ENCODE measurements around the gene YIF1A. TPM values are rescaled to one million over a fixed set of nuclear protein-coding genes. Genes with fewer than 3 reads are reported as not detected.
"Not testable (repeated sequence)": the region's sequence is repeated elsewhere in the genome, so short reads cannot be mapped to it uniquely, and the experiment has no call there.

YIF1A gene
- total RNA-seq, 1 experiment from 2014 or later: 245 TPM

- Histone ChIP-seq H3K27me3 (replicated peaks) (no peaks in the 10 kb centered on the region), H3K4me1 (replicated peaks) (peaks cover 16% of the 10 kb centered on the region), H3K27ac (no peak overlapping the region), H3K36me3 (peaks cover 88% of the 10 kb centered on the region), H3K4me3 (no peak overlapping the region), H3K9me3 (replicated peaks) (0 out of 2 replicates have a peak, but pooled peaks cover 5% of the 10 kb centered on the region)
- DNase-seq (ENCODE audit: low read depth in 1 of 2, low spot score in 2 of 2): peak in 1 of 2 experiments; percentile 55
Observed at GRCh38 chr11:66261578-66261977, 27.4 kb downstream of the YIF1A start.

GRCh38 chr11:66259956-66260355 is 29.0 kb downstream of the YIF1A start:
- H3K9me3 ChIP-seq (replicated peaks): 0 out of 2 replicates have a peak, but pooled peaks cover 5% of the 10 kb centered on the region
- no peaks in the 10 kb centered on the region for H3K27me3 ChIP-seq (replicated peaks)
- H3K4me3 ChIP-seq: no peak overlapping the region
- H3K27ac ChIP-seq: no peak overlapping the region
- peaks cover 73% of the 10 kb centered on the region for H3K36me3 ChIP-seq
- peaks cover 16% of the 10 kb centered on the region for H3K4me1 ChIP-seq (replicated peaks)
- DNase-seq (ENCODE audit: low read depth in 1 of 2, low spot score in 2 of 2): no peak

GRCh38 chr11:66259225-66259624 is 29.7 kb downstream of the YIF1A start:
- Histone ChIP-seq H3K27ac (no peak overlapping the region), H3K4me1 (replicated peaks) (peaks cover 16% of the 10 kb centered on the region), H3K9me3 (replicated peaks) (0 out of 2 replicates have a peak, but pooled peaks cover 5% of the 10 kb centered on the region), H3K36me3 (peaks cover 66% of the 10 kb centered on the region), H3K27me3 (replicated peaks) (no peaks in the 10 kb centered on the region), H3K4me3 (no peak overlapping the region)
- no peak for DNase-seq (ENCODE audit: low read depth in 1 of 2, low spot score in 2 of 2)

- Histone ChIP-seq H3K27ac (no peak overlapping the region), H3K36me3 (peaks cover 58% of the 10 kb centered on the region), H3K4me3 (peak overlapping the region; percentile 95), H3K4me1 (replicated peaks) (peaks cover 16% of the 10 kb centered on the region), H3K9me3 (replicated peaks) (0 out of 2 replicates have a peak, but pooled peaks cover 5% of the 10 kb centered on the region), H3K27me3 (replicated peaks) (no peaks in the 10 kb centered on the region)
- no peak for DNase-seq (ENCODE audit: low read depth in 1 of 2, low spot score in 2 of 2)
Observed at GRCh38 chr11:66258473-66258893, 30.5 kb downstream of the YIF1A start.

GRCh38 chr11:66253081-66253480 is 35.9 kb downstream of the YIF1A start:
- H3K27me3 ChIP-seq (replicated peaks); H3K27ac ChIP-seq; H3K4me3 ChIP-seq; DNase-seq (ENCODE audit: low read depth in 1 of 2, low spot score in 2 of 2); H3K9me3 ChIP-seq (replicated peaks); H3K4me1 ChIP-seq (replicated peaks): not testable (repeated sequence)
- peaks cover 31% of the 10 kb centered on the region for H3K36me3 ChIP-seq

- no peak for DNase-seq (ENCODE audit: low read depth in 1 of 2, low spot score in 2 of 2)
- H3K27me3 ChIP-seq (replicated peaks): no peaks in the 10 kb centered on the region
- peaks cover 29% of the 10 kb centered on the region for H3K36me3 ChIP-seq
- no peak overlapping the region for H3K4me3 ChIP-seq
- H3K4me1 ChIP-seq (replicated peaks): peaks cover 3% of the 10 kb centered on the region
- H3K9me3 ChIP-seq (replicated peaks): no peaks in the 10 kb centered on the region
- H3K27ac ChIP-seq: no peak overlapping the region
Observed at GRCh38 chr11:66251809-66252208, 37.1 kb downstream of the YIF1A start.

GRCh38 chr11:66248903-66249302 is 40.0 kb downstream of the YIF1A start:
- H3K9me3 ChIP-seq (replicated peaks): no peaks in the 10 kb centered on the region
- no peaks in the 10 kb centered on the region for H3K4me1 ChIP-seq (replicated peaks)
- no peak for DNase-seq (ENCODE audit: low read depth in 1 of 2, low spot score in 2 of 2)
- peaks cover 45% of the 10 kb centered on the region for H3K36me3 ChIP-seq
- no peaks in the 10 kb centered on the region for H3K27me3 ChIP-seq (replicated peaks)
- H3K4me3 ChIP-seq: no peak overlapping the region
- no peak overlapping the region for H3K27ac ChIP-seq

- Histone ChIP-seq H3K27ac (no peak overlapping the region), H3K4me3 (no peak overlapping the region), H3K27me3 (replicated peaks) (no peaks in the 10 kb centered on the region), H3K36me3 (peaks cover 54% of the 10 kb centered on the region), H3K4me1 (replicated peaks) (no peaks in the 10 kb centered on the region), H3K9me3 (replicated peaks) (no peaks in the 10 kb centered on the region)
- no peak for DNase-seq (ENCODE audit: low read depth in 1 of 2, low spot score in 2 of 2)
Observed at GRCh38 chr11:66247801-66248200, 41.1 kb downstream of the YIF1A start.

- H3K27ac ChIP-seq: no peak overlapping the region
- no peak overlapping the region for H3K4me3 ChIP-seq
- H3K27me3 ChIP-seq (replicated peaks): no peaks in the 10 kb centered on the region
- peaks cover 60% of the 10 kb centered on the region for H3K36me3 ChIP-seq
- no peak for DNase-seq (ENCODE audit: low read depth in 1 of 2, low spot score in 2 of 2)
- H3K4me1 ChIP-seq (replicated peaks): no peaks in the 10 kb centered on the region
- no peaks in the 10 kb centered on the region for H3K9me3 ChIP-seq (replicated peaks)
Observed at GRCh38 chr11:66247295-66247694, 41.6 kb downstream of the YIF1A start.

- H3K4me3 ChIP-seq: no peak overlapping the region
- H3K9me3 ChIP-seq (replicated peaks): peaks cover 2% of the 10 kb centered on the region; the same call in 1 of the 2 replicates
- H3K4me1 ChIP-seq (replicated peaks): no peaks in the 10 kb centered on the region
- H3K27ac ChIP-seq: no peak overlapping the region
- no peak for DNase-seq (ENCODE audit: low read depth in 1 of 2, low spot score in 2 of 2)
- no peaks in the 10 kb centered on the region for H3K27me3 ChIP-seq (replicated peaks)
- H3K36me3 ChIP-seq: peaks cover 76% of the 10 kb centered on the region
Observed at GRCh38 chr11:66243782-66244535, 45.0 kb downstream of the YIF1A start.

GRCh38 chr11:66242095-66242765 is 46.7 kb downstream of the YIF1A start:
- Histone ChIP-seq H3K27ac (no peak overlapping the region), H3K9me3 (replicated peaks) (peaks cover 2% of the 10 kb centered on the region; the same call in 1 of the 2 replicates), H3K4me3 (no peak overlapping the region), H3K4me1 (replicated peaks) (no peaks in the 10 kb centered on the region), H3K36me3 (peaks cover 81% of the 10 kb centered on the region), H3K27me3 (replicated peaks) (no peaks in the 10 kb centered on the region)
- DNase-seq (ENCODE audit: low read depth in 1 of 2, low spot score in 2 of 2): no peak

GRCh38 chr11:66240781-66241136 is 48.2 kb downstream of the YIF1A start:
- Histone ChIP-seq H3K9me3 (replicated peaks) (peaks cover 2% of the 10 kb centered on the region; the same call in 1 of the 2 replicates), H3K27ac (no peak overlapping the region), H3K4me1 (replicated peaks) (no peaks in the 10 kb centered on the region), H3K36me3 (peaks cover 88% of the 10 kb centered on the region), H3K4me3 (no peak overlapping the region), H3K27me3 (replicated peaks) (no peaks in the 10 kb centered on the region)
- no peak for DNase-seq (ENCODE audit: low read depth in 1 of 2, low spot score in 2 of 2)

GRCh38 chr11:66239998-66240780 is 48.8 kb downstream of the YIF1A start:
- Histone ChIP-seq H3K4me3 (no peak overlapping the region), H3K9me3 (replicated peaks) (peaks cover 2% of the 10 kb centered on the region; the same call in 1 of the 2 replicates), H3K27me3 (replicated peaks) (no peaks in the 10 kb centered on the region), H3K4me1 (replicated peaks) (no peaks in the 10 kb centered on the region), H3K27ac (no peak overlapping the region), H3K36me3 (peaks cover 92% of the 10 kb centered on the region)
- no peak for DNase-seq (ENCODE audit: low read depth in 1 of 2, low spot score in 2 of 2)
